CD4-positive, alpha-beta T cell (primary cell): ENCODE results near the gene LPAR2. TPM values are rescaled to one million over a fixed set of nuclear protein-coding genes. Genes with fewer than 3 reads are reported as not detected.
"Not testable (repeated sequence)": the region's sequence is repeated elsewhere in the genome, so short reads cannot be mapped to it uniquely, and the experiment has no call there.

Source experiments
- ATAC-seq: fragments of 200-7000 bp; cut with Tn5 transposase; one replicate; pipeline ENCODE4 v1.10.0; 2022; ENCODE audit warnings: mild to moderate bottlenecking; ENCODE audit not compliant: poor library complexity
- CTCF ChIA-PET: fragments of 350-600 bp; sonication (Branson Sonifier 250); formaldehyde crosslinking; loops from one replicate; lab custom pipeline; 2021; ENCODE audit warnings: antibody characterized with exemption, inconsistent platforms; lab: Charles Lee
- POLR2A ChIA-PET: fragments of 350-600 bp; sonication (Branson Sonifier 250); formaldehyde crosslinking; loops from one replicate; lab custom pipeline; 2021; ENCODE audit warnings: antibody characterized with exemption, inconsistent platforms; lab: Charles Lee
- DNase-seq, 14 experiments: peaks; one replicate each; pipeline ENCODE4 v3.0.0-alpha.2; 2013 to 2020; ENCODE audit warnings: mixed read lengths in 2 of 14
- H3K27ac ChIP-seq, 2 donors: one replicate each; pipeline versions ENCODE4 v1.5.1 to v1.7.0; 2013; ENCODE audit warnings: low read length in 2 of 2, low read depth in 1 of 2, mild to moderate bottlenecking in 1 of 2
- H3K27me3 ChIP-seq, 2 experiments: 1 replicate in 1 of 2; 2 replicates in 1 of 2; pipeline versions ENCODE4 v1.6.1 to v1.7.0; 2013; ENCODE audit warnings: low read length in 2 of 2, control low read depth in 1 of 2, mild to moderate bottlenecking in 1 of 2, moderate library complexity in 1 of 2; ENCODE audit not compliant: insufficient read depth in 2 of 2, control insufficient read depth in 1 of 2
- H3K36me3 ChIP-seq: one replicate; pipeline ENCODE4 v1.6.1; 2013; ENCODE audit warnings: low read length, control low read depth; ENCODE audit not compliant: insufficient read depth
- H3K4me1 ChIP-seq: one replicate; pipeline ENCODE4 v1.6.1; 2013; ENCODE audit warnings: low read length, control low read depth; ENCODE audit not compliant: insufficient read depth
- H3K4me3 ChIP-seq: one replicate; pipeline ENCODE4 v1.5.1; 2013; ENCODE audit warnings: mild to moderate bottlenecking, low read length, moderate library complexity
- H3K9me3 ChIP-seq, 2 experiments: 1 replicate in 1 of 2; 2 replicates in 1 of 2; pipeline versions ENCODE4 v1.6.1 to v1.7.0; 2013; ENCODE audit warnings: low read length in 2 of 2, mild to moderate bottlenecking in 2 of 2, control low read depth in 1 of 2, moderate library complexity in 1 of 2; ENCODE audit not compliant: control insufficient read depth in 1 of 2, insufficient read depth in 1 of 2
- H3K27ac Mint-ChIP-seq: one replicate; pipeline ENCODE4 v1.8.0; 2020; ENCODE audit warnings: mixed read lengths
- H3K27me3 Mint-ChIP-seq: one replicate; pipeline ENCODE4 v1.8.0; 2021; ENCODE audit warnings: mixed read lengths
- H3K36me3 Mint-ChIP-seq: one replicate; pipeline ENCODE4 v1.8.0; 2021; ENCODE audit warnings: low read depth, mixed read lengths
- H3K4me1 Mint-ChIP-seq: one replicate; pipeline ENCODE4 v1.8.0; 2021; ENCODE audit warnings: low read depth, mixed read lengths
- H3K4me3 Mint-ChIP-seq: one replicate; pipeline ENCODE4 v1.8.0; 2020; ENCODE audit warnings: mild to moderate bottlenecking, mixed read lengths
- H3K9me3 Mint-ChIP-seq: one replicate; pipeline ENCODE4 v1.8.0; 2020; ENCODE audit warnings: mixed read lengths
- intact Hi-C, 2 experiments: fragments of 100-400 bp; cut with DNase I in 1 of 2; cut with micrococcal nuclease in 1 of 2; formaldehyde crosslinking; loops; one replicate each; pipeline versions ENCODE4 v1.15.1 to v1.9.0; 2023 to 2025; cut with DNase I, micrococcal nuclease
- total RNA-seq, 174 experiments: library from RNA in 2 of 174; stranded (reverse) in 2 of 174; gene quantifications; one replicate each; pipeline ENCODE4 v1.2.3 and lab custom pipeline; 2021 to 2026
- TF ChIP-seq, protein P1 (sequence below): fragments of 200-600 bp; IDR thresholded peaks from one replicate; pipeline ENCODE4 v1.8.0; 2022; ENCODE audit warnings: antibody characterized with exemption, mild to moderate bottlenecking

Gene LPAR2
- total RNA-seq, 2 experiments from 2014 or later, result 85.9 to 93.7 TPM

GRCh38 chr19:19600793-19601330 is 27.2 kb downstream of the LPAR2 start:
- H3K36me3 Mint-ChIP-seq, result peaks cover 27% of the 10 kb centered on the region
- Histone ChIP-seq H3K9me3 (no peaks in the 10 kb centered on the region), H3K27ac (peak overlapping the region; percentile 67 to 80), H3K4me3 (no peak overlapping the region), H3K36me3 (peaks cover 15% of the 10 kb centered on the region), H3K27me3 (no peaks in the 10 kb centered on the region), H3K4me1 (peaks cover 93% of the 10 kb centered on the region)
- TF ChIP-seq, protein P1, sequence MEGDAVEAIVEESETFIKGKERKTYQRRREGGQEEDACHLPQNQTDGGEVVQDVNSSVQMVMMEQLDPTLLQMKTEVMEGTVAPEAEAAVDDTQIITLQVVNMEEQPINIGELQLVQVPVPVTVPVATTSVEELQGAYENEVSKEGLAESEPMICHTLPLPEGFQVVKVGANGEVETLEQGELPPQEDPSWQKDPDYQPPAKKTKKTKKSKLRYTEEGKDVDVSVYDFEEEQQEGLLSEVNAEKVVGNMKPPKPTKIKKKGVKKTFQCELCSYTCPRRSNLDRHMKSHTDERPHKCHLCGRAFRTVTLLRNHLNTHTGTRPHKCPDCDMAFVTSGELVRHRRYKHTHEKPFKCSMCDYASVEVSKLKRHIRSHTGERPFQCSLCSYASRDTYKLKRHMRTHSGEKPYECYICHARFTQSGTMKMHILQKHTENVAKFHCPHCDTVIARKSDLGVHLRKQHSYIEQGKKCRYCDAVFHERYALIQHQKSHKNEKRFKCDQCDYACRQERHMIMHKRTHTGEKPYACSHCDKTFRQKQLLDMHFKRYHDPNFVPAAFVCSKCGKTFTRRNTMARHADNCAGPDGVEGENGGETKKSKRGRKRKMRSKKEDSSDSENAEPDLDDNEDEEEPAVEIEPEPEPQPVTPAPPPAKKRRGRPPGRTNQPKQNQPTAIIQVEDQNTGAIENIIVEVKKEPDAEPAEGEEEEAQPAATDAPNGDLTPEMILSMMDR, result no peak
- no peaks in the 10 kb centered on the region for H3K27me3 Mint-ChIP-seq
- no peak for ATAC-seq
- ChIA-PET CTCF (no interaction called here), POLR2A (interaction anchor here (0.6 to 0.7 kb wide), 2 partner anchors 28 to 40 kb away, joined by 3 read pairs; partner anchors contain the start of gene LPAR2)
- DNase-seq, result peak in 2 of 14 experiments; percentile 59 to 74
- no peaks in the 10 kb centered on the region for H3K9me3 Mint-ChIP-seq
- intact Hi-C loops, result loop anchor here in 1 of 2 experiments (5.0 kb wide), 1 partner anchor 39 kb away; no protein-coding TSS in a partner anchor
- H3K4me3 Mint-ChIP-seq, result peak overlapping the region; percentile 53
- peak overlapping the region; percentile 95 for H3K27ac Mint-ChIP-seq
- H3K4me1 Mint-ChIP-seq, result peaks cover 68% of the 10 kb centered on the region

- Mint-ChIP-seq H3K36me3 (peaks cover 35% of the 10 kb centered on the region), H3K27ac (peak overlapping the region; percentile 95), H3K4me1 (peaks cover 73% of the 10 kb centered on the region), H3K4me3 (peak overlapping the region; percentile 55)
- DNase-seq (peak; percentile 46 to 93 (median 65)), ATAC-seq (peak; percentile 62)
- peak overlapping the region; percentile 94 to 97 for H3K27ac ChIP-seq
- not testable (repeated sequence) for H3K27me3 Mint-ChIP-seq, H3K9me3 Mint-ChIP-seq, H3K27me3 ChIP-seq, H3K9me3 ChIP-seq
- peaks cover 96% of the 10 kb centered on the region for H3K4me1 ChIP-seq
- intact Hi-C loops, result loop anchor here in 1 of 2 experiments (1.0 to 5.0 kb wide), 5 partner anchors 7 to 70 kb away; partner anchors contain the start of genes GMIP, PBX4 and ZNF101
- ChIA-PET CTCF (interaction anchor here (0.6 to 1.7 kb wide), 2 partner anchors 30 to 108 kb away, joined by 3 read pairs; partner anchors contain the start of gene LPAR2), POLR2A (interaction anchor here (0.6 to 2.7 kb wide), 16 partner anchors 13 to 440 kb away, joined by 3 to 32 read pairs (median 4); partner anchors contain the start of genes ATP13A1, LPAR2, PBX4 and ZNF101)
- H3K4me3 ChIP-seq, result peak overlapping the region; percentile 32
- H3K36me3 ChIP-seq, result peaks cover 21% of the 10 kb centered on the region
These were observed 29.1 kb downstream of the LPAR2 start for GRCh38 chr19:19598728-19599451.

GRCh38 chr19:19597809-19598306 is 30.2 kb downstream of the LPAR2 start:
- H3K27ac Mint-ChIP-seq, result peak overlapping the region; percentile 95
- intact Hi-C loops, result loop anchor here in 1 of 2 experiments (1.0 to 5.0 kb wide), 5 partner anchors 8 to 71 kb away; partner anchors contain the start of genes GMIP, PBX4 and ZNF101
- no peak overlapping the region for H3K4me3 ChIP-seq
- no peaks in the 10 kb centered on the region for H3K9me3 Mint-ChIP-seq
- peaks cover 40% of the 10 kb centered on the region for H3K36me3 Mint-ChIP-seq
- H3K27me3 Mint-ChIP-seq, result no peaks in the 10 kb centered on the region
- CTCF ChIA-PET, result interaction anchor here (0.7 to 1.7 kb wide), 2 partner anchors 31 to 46 kb away, joined by 3 to 4 read pairs; partner anchors contain the start of genes GMIP and LPAR2
- peaks cover 30% of the 10 kb centered on the region for H3K36me3 ChIP-seq
- POLR2A ChIA-PET, result interaction anchor here (0.8 to 2.7 kb wide), 13 partner anchors 14 to 441 kb away, joined by 3 to 32 read pairs (median 4); partner anchors contain the start of genes ATP13A1, LPAR2, PBX4 and ZNF101
- peaks cover 96% of the 10 kb centered on the region for H3K4me1 ChIP-seq
- H3K4me3 Mint-ChIP-seq, result peak overlapping the region; percentile 55
- peak; percentile 73 for ATAC-seq
- H3K27ac ChIP-seq, result peak overlapping the region; percentile 94 to 97
- peak in 10 of 14 experiments; percentile 20 to 96 (median 40) for DNase-seq
- H3K4me1 Mint-ChIP-seq, result peaks cover 62% of the 10 kb centered on the region
- H3K9me3 ChIP-seq, result no peaks in the 10 kb centered on the region
- H3K27me3 ChIP-seq, result no peaks in the 10 kb centered on the region
- TF ChIP-seq, protein P1, result no peak
